Measurements from ENCODE around the gene KLC1.
A peak's percentile ranks its signal among the peaks of the same experiment; 100 is the strongest.

KLC1 gene

DNA sequence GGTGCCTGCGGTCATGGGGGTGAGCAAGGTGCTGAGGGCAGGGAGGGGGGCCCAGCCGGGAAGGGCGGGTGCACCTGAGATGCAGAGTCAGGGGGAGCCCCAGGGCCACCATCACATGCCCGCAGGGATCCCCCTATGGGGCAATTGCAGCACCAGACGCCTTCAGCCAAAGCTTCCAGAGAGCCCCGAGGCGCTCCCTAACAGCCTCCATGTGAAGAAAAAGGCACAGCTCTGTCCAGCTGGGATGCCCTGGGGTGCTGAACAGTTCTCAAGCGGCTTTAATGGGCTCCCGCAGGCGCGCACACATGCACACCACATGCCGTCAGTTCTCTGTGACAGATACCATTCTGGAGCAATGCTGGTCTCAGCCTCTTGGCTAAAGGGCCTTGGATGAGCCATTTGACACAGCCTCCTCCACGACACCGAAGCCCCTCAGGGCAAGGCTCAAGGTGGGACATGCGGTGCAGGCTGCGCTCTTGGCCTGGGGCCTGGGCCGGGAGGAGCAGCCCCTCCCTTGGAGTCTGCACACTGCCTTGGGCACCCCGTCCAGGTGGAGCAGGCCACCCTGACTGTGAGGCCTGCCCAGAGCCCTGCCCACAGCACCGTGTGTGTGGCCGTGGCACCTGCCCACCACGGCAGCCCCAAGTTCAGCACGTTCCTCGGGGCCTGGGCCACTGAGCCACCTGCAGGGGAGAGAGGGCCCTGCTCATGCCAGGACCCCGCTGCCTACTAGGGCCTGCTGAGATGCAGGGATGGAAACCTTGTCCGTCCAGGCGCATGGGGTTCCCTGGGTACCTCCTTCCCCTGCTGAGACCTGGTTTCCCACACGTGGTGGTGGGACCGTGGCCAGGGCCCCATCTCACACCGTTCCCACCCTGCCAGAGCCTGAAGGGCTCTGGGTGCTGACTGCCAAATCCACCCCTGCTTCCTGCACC, 78.6 kb downstream of the KLC1 start:
- DNase-seq: no peak

GRCh38 chr14:103708750-103709187, 79.8 kb downstream of the KLC1 start:
- no peak for DNase-seq

GRCh38 chr14:103709814-103710213, 80.8 kb downstream of the KLC1 start:
- DNase-seq: no peak

GRCh38 chr14:103710771-103711377, 81.9 kb downstream of the KLC1 start:
- DNase-seq: no peak

- no peak for DNase-seq
Measured at GRCh38 chr14:103711516-103712431, 82.8 kb downstream of the KLC1 start.

DNA sequence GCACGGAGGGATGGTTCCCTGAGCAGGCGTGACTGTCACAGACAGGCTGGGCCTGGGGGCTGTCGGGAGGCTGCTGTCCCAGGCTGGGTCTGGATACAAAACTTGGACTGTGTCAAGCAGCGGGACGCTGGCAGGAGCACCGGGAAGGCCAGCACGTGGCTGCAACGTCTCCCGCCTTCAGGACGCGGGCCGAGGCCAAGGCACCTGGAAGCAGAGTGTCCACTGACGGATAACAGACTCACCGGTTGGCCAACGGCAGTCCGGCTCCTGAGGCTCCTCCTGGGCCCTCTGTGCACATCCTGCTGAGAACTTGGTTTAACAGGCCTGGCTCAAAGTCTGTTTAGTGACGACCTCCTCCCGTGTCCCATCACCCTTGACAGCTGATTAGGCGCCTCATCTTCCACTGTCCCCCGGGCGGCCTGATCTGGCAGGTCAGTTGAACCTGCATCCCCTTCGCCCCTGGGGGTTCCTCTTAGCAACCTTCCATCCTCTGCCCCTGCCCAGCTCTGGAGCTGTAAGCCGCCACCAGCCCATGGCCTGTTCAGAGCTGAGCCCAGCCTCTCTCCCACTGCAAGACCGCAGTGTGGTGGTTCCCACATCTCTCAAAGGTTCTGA, 83.7 kb downstream of the KLC1 start:
- no peak for DNase-seq

DNA sequence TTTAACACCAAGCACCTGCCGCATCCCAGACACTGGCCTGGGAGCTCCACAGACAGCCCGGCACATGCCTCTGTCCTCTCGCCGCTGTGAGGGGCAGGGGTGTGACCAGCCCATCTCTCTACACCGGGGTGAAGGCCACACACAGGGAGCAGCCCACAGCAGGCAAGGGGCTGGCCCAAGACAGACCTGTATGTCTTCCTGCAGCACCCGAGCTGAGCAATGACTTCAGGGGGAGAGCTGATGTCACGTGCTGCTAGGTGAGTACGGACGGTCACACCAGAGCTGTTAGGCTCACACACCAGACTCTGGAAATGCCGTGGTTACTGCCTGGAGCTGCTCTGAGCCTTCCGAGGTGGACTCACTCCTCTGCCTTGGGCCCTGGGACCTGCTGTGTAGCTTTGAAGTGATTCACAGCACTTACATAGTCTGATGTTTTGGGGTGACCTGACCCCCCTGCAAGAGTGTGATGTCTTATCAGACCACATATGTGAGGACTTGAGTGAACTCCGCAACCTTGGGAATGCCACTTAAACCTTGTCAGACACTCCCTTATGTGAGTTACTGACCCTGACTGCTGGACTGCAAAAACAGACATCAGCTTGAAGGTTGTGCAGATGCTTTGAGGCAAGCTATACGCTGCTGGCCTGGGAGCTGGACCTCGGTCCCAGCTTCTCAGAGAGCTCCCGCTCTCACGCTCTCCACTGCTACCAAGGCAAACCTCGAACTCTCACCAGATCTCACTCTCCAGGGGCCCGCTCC, 84.5 kb downstream of the KLC1 start:
- DNase-seq: no peak

DNA sequence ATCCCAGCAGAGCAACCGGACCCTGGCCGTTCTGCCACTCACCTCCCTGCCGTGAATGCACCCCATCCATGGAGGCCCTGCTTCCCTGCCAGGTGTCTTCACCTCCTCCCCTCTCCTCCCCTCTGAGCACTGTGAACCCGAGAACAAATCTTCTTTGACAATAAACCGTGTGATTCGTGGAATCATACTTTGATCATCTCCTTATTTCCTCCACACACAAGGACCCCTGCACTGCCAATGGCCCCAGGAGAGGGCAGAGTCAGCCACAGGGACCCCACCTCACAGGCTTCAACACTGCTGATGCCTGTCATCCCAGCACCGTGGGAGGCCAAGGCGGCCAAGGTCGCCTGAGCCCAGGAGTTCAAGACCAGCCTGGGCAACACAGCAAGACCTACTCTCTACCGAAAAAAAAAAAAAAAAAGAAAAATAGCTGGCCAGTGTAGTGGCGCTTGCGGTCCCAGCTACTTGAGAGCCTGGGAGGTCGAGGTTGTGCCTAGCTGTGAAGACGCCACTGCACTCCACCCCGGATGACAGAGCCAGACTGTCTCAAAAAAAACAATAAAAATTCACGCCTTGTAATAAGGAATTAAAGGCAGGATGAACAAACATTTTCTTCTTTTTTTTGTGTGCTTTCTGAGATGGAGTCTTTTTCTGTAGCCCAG, 85.2 kb downstream of the KLC1 start:
- DNase-seq: no peak

DNA sequence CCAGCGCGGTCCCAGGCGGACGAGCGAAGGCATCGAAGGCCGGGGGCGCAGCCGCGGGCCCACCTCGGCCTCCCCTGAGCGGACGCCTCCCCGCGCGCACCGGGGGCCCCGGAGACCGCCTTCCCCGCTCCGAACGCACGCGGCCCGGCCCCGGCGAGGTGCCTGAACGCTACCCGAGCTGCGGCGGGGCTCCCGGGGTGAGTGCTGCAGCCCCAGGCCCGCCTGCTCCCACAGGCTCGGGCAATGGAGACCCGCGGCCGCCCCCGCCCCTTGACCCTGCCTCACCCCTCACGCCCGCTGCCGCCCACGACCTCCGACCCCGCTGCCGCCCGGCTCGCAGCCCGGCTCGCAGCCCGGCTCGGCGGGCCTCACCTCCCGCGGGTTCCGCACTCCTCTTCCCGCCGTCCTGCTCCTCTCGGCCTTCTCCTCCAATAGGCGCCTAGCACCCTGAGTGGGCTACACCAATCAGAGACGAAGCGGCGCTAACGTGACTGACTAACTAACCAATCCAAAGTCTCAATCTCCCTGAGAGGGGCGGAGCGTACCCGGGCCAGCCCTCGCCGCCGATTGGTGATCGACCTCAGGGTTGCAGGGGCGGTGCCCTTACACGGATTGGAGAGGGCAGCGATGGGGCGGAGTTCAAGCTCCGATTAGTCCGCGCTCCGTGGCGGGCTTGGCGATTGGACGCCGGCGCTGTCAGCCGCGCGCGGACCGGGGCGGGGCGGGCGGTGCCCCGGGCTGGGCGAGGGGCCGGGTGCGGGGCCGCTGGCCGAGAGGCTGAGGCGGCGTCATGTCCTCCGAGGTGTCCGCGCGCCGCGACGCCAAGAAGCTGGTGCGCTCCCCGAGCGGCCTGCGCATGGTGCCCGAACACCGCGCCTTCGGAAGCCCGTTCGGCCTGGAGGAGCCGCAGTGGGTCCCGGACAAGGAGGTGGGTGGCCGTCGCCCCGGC, 86.3 kb downstream of the KLC1 start, which contains the start of the genes XRCC3 and ZFYVE21:
XRCC3 (minus strand) TSS at position 400 of the 949 bp plus-strand sequence. CDS start 4,364 bp downstream, outside the sequence.
ZFYVE21 (plus strand) TSS at position 759 of the 949 bp plus-strand sequence; CDS start at position 791, 32 bp downstream.
- DNase-seq: peak; percentile 99

- DNase-seq: no peak
Measured at GRCh38 chr14:103716091-103716801, 87.2 kb downstream of the KLC1 start.

DNA sequence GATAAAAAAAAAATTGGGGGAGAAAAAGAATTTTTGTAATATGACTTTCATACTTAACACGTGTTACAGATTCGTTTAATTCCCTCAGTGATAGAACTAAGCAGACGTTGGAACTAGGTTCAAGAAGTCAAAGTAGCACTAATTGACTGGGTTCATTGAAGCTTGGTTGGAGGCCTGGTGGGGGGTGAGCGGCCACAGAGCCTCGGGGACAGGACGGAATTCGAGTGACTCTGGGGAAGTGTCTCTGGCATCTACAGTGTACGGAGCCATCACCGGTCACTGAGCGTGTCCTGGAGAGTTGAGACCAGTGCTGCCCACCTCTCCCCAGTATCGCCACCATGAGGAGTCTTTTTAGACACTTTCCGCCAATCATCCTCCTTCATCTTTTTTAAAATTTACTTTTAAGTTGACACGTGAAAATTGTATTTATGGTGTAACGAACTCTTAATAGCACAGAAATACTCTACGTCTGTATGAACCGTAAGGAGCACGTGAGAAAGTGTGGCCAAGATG, 87.9 kb downstream of the KLC1 start:
- DNase-seq: no peak

DNA sequence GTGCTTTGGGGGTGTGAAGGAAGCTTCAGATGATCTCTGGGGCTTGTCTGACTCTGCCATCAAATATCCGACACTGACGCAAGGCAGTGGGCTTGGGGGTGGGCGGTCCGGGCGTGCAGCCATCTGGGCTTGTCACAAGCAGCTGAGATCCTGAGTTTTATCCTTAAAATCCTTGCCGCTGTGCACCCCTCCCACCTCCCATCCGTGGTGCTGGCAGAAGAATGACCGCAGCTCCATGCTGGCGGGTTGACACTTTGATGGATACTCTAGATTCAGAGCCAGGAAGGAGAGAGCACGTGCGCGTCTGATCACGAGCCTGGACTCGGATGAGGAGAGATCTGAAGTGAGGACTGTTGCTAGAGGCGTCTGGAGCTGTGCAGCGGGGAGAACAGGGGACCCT, 89.6 kb downstream of the KLC1 start:
- no peak for DNase-seq

- no peak for DNase-seq
Measured at GRCh38 chr14:103719751-103720150, 90.7 kb downstream of the KLC1 start.

DNA sequence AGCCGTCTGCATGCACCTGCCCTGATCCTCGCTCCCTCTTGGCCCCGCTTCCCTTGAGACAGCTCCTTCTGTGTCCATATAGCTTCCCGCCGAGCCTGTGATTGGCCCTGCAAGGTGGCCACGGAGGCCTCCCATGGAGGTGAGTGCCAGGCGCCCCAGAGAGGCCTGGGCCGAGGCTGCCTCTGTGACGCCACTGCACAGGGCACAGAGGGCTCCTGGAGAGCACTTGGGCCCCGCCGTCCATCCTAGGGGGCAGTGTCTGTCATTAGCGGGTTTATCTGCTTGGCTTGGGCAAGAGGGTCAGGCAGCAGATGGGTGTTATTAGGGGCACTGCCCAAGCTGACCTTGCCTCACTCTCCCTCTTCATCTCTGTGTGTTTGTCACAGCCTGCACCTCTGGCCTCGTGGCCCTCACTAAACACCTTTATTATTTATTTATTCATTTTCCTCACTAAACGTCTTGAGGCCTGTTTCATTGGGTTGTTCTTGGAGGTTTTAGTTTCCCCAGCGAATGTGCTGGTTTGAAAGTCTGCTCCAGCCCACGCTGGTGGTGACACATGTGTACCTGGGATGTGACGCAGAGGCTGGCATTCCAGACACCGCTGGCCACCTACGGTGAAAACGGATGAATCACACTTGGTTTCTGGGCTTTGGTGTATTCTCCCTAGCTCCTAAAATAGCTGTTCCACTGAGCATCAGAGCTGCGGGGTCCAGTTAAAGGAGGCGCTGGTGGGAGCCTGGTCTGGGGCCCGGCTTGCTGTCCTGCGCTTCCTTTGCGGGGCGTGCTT, 92.5 kb downstream of the KLC1 start:
- no peak for DNase-seq

- no peak for DNase-seq
Measured at GRCh38 chr14:103723748-103724081, 94.7 kb downstream of the KLC1 start.

GRCh38 chr14:103724116-103724515, 95.1 kb downstream of the KLC1 start:
- DNase-seq: no peak

DNA sequence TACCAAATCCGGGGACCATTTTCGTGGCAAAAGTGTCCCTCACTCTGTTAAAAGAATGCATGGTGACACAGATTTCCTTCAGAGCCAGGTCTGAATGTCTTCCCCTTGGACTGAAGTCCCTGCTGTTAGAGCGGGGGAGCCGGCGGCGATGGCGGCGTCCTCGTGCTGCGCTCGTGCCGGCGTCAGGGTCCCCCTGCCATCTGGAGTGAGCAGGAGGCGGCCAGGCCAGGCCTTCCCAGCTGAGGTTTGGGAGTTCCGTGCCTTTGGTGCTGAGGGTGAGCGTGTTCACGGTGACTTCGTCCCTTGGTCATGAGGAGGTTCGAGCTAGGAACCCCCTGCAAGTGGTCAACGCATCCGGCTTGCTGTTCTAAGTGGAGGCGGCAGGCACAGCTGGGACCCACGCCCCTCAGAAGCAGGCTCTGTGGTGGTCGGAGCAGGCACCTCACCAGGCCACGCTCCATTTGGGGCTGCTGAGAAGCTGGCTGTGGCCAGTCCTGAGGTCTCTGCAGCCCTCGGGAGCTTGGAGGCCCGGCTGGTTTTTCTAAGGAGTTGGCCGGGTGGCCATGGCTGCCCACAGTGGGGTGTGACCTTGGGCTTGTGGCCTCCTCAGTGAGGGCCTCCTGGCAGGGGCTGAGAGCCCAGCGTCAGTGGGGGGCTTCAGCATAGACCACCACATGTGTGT, 96.1 kb downstream of the KLC1 start:
- DNase-seq: no peak
